ENCODE results near the gene BRME1. TPM values are rescaled to one million over a fixed set of nuclear protein-coding genes. Genes with fewer than 3 reads are reported as not detected.

Gene BRME1
- total RNA-seq, 1 experiment from 2014 or later, result 17.4 TPM

GRCh38 chr19:13864667-13865570, 41.0 kb downstream of the BRME1 start:
- Mint-ChIP-seq H3K27me3 (ENCODE audit: insufficient read depth, unreplicated experiment) (peaks cover 6% of the 10 kb centered on the region), H3K4me1 (ENCODE audit: low read depth, unreplicated experiment) (peaks cover 17% of the 10 kb centered on the region), H3K4me3 (ENCODE audit: unreplicated experiment) (peak overlapping the region; percentile 68), H3K9me3 (ENCODE audit: unreplicated experiment) (no peaks in the 10 kb centered on the region), H3K27ac (ENCODE audit: unreplicated experiment) (no peak overlapping the region), H3K36me3 (ENCODE audit: insufficient read depth, unreplicated experiment) (peaks cover 8% of the 10 kb centered on the region)
- intact Hi-C loops (cut with micrococcal nuclease; ENCODE audit: unreplicated experiment), result no loop called here
- no peak for TF ChIP-seq CTCF (IDR thresholded peaks at IDR 0.05; ENCODE audit: insufficient read depth in 1 of 2, low read depth in 1 of 2, low read length in 1 of 2, severe bottlenecking in 1 of 2, unreplicated experiment in 1 of 2)
- Histone ChIP-seq H3K4me3 (ENCODE audit: low read depth, low read length) (peak overlapping the region; percentile 60), H3K9me3 (no peaks in the 10 kb centered on the region), H3K27me3 (replicated peaks; ENCODE audit: control insufficient read depth, insufficient read depth, low read length) (no peaks in the 10 kb centered on the region), H3K36me3 (ENCODE audit: control insufficient read depth, insufficient read depth, low read length) (no peaks in the 10 kb centered on the region), H3K4me1 (peaks cover 13% of the 10 kb centered on the region)
- no peak for DNase-seq
- CTCF ChIA-PET, result interaction anchor here (0.6 to 0.7 kb wide), 2 partner anchors 14 to 608 kb away, joined by 3 to 4 read pairs; no protein-coding TSS in a partner anchor
- POLR2A ChIA-PET, result interaction anchor here (0.6 kb wide), 1 partner anchor 155 kb away, joined by 3 read pairs; no protein-coding TSS in a partner anchor
- no TSS peak for BruUV-seq (replicated peaks)

- H3K36me3 Mint-ChIP-seq (ENCODE audit: insufficient read depth, unreplicated experiment), result peaks cover 8% of the 10 kb centered on the region
- TF ChIP-seq CTCF (IDR thresholded peaks at IDR 0.05; ENCODE audit: insufficient read depth in 1 of 2, low read depth in 1 of 2, low read length in 1 of 2, severe bottlenecking in 1 of 2, unreplicated experiment in 1 of 2), result no peak
- Histone ChIP-seq H3K4me3 (ENCODE audit: low read depth, low read length) (no peak overlapping the region), H3K27me3 (replicated peaks; ENCODE audit: control insufficient read depth, insufficient read depth, low read length) (no peaks in the 10 kb centered on the region), H3K36me3 (ENCODE audit: control insufficient read depth, insufficient read depth, low read length) (no peaks in the 10 kb centered on the region), H3K9me3 (no peaks in the 10 kb centered on the region), H3K4me1 (peaks cover 13% of the 10 kb centered on the region)
- no peak for DNase-seq
- H3K4me3 Mint-ChIP-seq (ENCODE audit: unreplicated experiment), result peak overlapping the region; percentile 68
- H3K27me3 Mint-ChIP-seq (ENCODE audit: insufficient read depth, unreplicated experiment), result peaks cover 6% of the 10 kb centered on the region
- H3K4me1 Mint-ChIP-seq (ENCODE audit: low read depth, unreplicated experiment), result peaks cover 23% of the 10 kb centered on the region
- H3K27ac Mint-ChIP-seq (ENCODE audit: unreplicated experiment), result no peak overlapping the region
- CTCF ChIA-PET, result no interaction called here
- intact Hi-C loops (cut with micrococcal nuclease; ENCODE audit: unreplicated experiment), result no loop called here
- H3K9me3 Mint-ChIP-seq (ENCODE audit: unreplicated experiment), result no peaks in the 10 kb centered on the region
- POLR2A ChIA-PET, result no interaction called here
- BruUV-seq (replicated peaks), result no TSS peak
These were observed 41.8 kb downstream of the BRME1 start for GRCh38 chr19:13864046-13864666.
